OCI-LY7 (cell line): Measurements from ENCODE around the gene SIM1. TPM values are rescaled to one million over a fixed set of nuclear protein-coding genes. Genes with fewer than 3 reads are reported as not detected.

ENCODE experiments used
- BruUV-seq: library from RNA; stranded (reverse); fragments of 400-500 nt; replicated peaks from 2 replicates; lab custom pipeline; 2021; lab: Mats Ljungman, UMichigan
- CTCF ChIA-PET: fragments of 300-600 bp; sonication (Branson Sonifier 250); formaldehyde crosslinking; loops from one replicate; lab custom pipeline; 2022; ENCODE audit warnings: antibody characterized with exemption; ENCODE audit not compliant: unreplicated experiment; lab: Charles Lee
- POLR2A ChIA-PET: fragments of 300-600 bp; sonication (Branson Sonifier 250); formaldehyde crosslinking; loops from one replicate; lab custom pipeline; 2022; ENCODE audit warnings: antibody characterized with exemption; lab: Charles Lee
- DNase-seq: peaks from one replicate; pipeline ENCODE4 v3.0.0-alpha.2; 2015; ENCODE audit warnings: low spot score
- H2AFZ ChIP-seq: fragments of 200-600 bp; sonication (generic), shearing (Covaris generic); 2 replicates; pipeline ENCODE4 v1.6.1; 2014; ENCODE audit warnings: mild to moderate bottlenecking, antibody characterized with exemption, low read length, moderate library complexity
- H3K27ac ChIP-seq: fragments of 200-600 bp; sonication (generic); 2 replicates; pipeline ENCODE4 v1.5.1; 2014; ENCODE audit warnings: mixed run types, low read depth, mild to moderate bottlenecking, moderate library complexity, low read length, inconsistent platforms; ENCODE audit not compliant: poor library complexity, severe bottlenecking
- H3K36me3 ChIP-seq: fragments of 200-600 bp; sonication (generic); 2 replicates; pipeline ENCODE4 v1.6.1; 2014; ENCODE audit warnings: mild to moderate bottlenecking, antibody characterized with exemption, low read length, moderate library complexity, mixed read lengths; ENCODE audit not compliant: insufficient read depth
- H3K4me1 ChIP-seq: fragments of 200-600 bp; sonication (generic); 2 replicates; pipeline ENCODE4 v1.5.1; 2014; ENCODE audit warnings: mild to moderate bottlenecking, low read length; ENCODE audit not compliant: insufficient read depth, poor library complexity, severe bottlenecking
- H3K4me2 ChIP-seq: fragments of 200-600 bp; sonication (generic); 2 replicates; pipeline ENCODE4 v1.6.1; 2014; ENCODE audit warnings: mild to moderate bottlenecking, low read length
- H3K4me3 ChIP-seq: fragments of 200-600 bp; sonication (generic); 2 replicates; pipeline ENCODE4 v1.5.1; 2014; ENCODE audit warnings: mild to moderate bottlenecking, low read depth, low read length; ENCODE audit not compliant: poor library complexity, severe bottlenecking
- H3K79me2 ChIP-seq: fragments of 200-600 bp; sonication (generic); 2 replicates; pipeline ENCODE4 v1.6.1; 2016; ENCODE audit warnings: low read depth, mild to moderate bottlenecking, low read length, moderate library complexity, mixed read lengths; ENCODE audit not compliant: insufficient read depth
- H3K9me2 ChIP-seq: fragments of 200-600 bp; sonication (generic); 2 replicates; pipeline ENCODE4 v1.6.1; 2016; ENCODE audit warnings: mild to moderate bottlenecking, low read length, mixed read lengths; ENCODE audit not compliant: insufficient read depth
- H3K9me3 ChIP-seq: fragments of 200-600 bp; sonication (generic); 2 replicates; pipeline ENCODE4 v1.6.1; 2014; ENCODE audit warnings: mild to moderate bottlenecking, mixed run types, low read length, mixed read lengths
- H4K20me1 ChIP-seq: fragments of 200-600 bp; sonication (generic); 2 replicates; pipeline ENCODE4 v1.6.1; 2014; ENCODE audit warnings: mild to moderate bottlenecking, antibody characterized with exemption, low read length, moderate library complexity, mixed read lengths; ENCODE audit not compliant: insufficient read depth
- EZH2phosphoT487 ChIP-seq: fragments of 200-600 bp; sonication (generic); IDR thresholded peaks from 2 replicates; pipeline ENCODE4 v1.6.1; 2018; ENCODE audit warnings: low read depth, borderline replicate concordance, mild to moderate bottlenecking, mixed run types, antibody characterized with exemption, low read length, moderate library complexity, mixed read lengths
- intact Hi-C: fragments of 100-400 bp; cut with micrococcal nuclease; formaldehyde crosslinking; loops from one replicate; pipeline ENCODE4 v1.10.0; 2022; ENCODE audit not compliant: unreplicated experiment
- total RNA-seq, 2 experiments: library from RNA; depleted of rRNA in 1 of 2; stranded (reverse); fragments of >200 nt in 1 of 2; shearing (Covaris generic) in 1 of 2; gene quantifications; 2 replicates each; pipeline ENCODE4 v1.2.3, GENCODE V29; 2014 to 2022
- TF ChIP-seq, protein P1 (sequence below): fragments of 200-600 bp; sonication (generic); conservative IDR thresholded peaks from 2 replicates; pipeline ENCODE4 v1.5.1; 2014; ENCODE audit warnings: mild to moderate bottlenecking, antibody characterized with exemption, low read length, moderate library complexity, mixed read lengths

The SIM1 gene
- total RNA-seq, 2 experiments from 2014 or later: not detected

DNA sequence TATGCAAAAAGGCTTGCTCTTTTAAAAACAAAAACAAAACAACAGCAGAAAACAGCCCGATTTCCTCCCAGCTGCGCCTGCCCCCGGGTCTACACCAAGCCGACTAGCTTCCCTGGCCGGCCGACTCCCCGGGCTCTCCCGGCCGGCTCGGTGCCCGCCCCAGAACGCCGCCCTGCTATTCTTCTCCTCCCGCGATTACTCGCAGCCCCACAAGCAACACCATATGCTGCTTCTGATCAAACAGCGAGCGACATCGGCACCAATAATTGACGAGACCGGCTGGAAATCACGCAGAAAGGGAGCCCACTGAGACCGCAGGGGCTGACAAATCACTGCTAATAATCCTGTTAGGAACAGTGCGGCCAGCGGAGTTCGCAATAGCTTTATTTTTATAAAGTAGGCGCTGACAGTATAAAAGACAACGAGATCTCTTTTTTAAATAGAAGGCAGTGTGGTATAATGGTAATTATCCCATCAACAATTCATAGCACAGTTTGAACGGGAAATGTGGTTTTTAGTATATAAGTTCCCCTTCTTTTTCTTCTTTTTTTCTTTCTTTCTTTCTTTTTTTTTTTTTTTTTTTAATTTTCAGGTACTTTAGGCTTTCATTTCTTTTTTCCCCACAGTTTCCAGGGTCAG is 3.3 kb downstream of the SIM1 start:
- CTCF ChIA-PET: no interaction called here

DNA sequence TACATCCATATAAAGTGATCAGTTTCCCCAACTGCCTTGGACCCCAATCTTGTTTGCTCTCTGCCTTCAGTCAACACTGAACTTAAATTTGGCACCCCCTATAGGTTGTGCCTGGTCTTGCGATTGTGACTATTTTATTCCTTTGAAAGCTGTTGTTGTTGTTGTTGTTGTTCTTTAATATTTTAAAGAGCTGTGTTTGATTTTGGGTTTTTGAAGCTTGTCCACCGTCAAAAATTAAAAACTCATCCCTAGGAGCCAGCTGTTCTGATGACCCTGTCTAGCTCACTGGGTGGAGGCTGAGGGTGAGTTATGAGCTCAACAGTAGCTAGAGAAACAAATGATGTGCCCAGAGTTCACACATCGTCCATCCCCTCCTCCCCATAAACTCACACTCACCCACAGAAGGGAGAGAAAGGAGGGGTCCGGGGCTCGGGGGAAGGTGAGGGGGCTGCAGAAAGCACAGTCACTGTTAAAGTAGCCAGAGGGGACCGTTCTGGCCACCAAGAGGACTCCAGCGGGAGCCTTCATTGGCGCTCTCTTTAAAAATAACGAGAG is 4.0 kb downstream of the SIM1 start:
- Histone ChIP-seq H3K9me2 (no peaks in the 10 kb centered on the region), H3K27ac (no peak overlapping the region), H3K36me3 (no peaks in the 10 kb centered on the region), H3K79me2 (no peaks in the 10 kb centered on the region), H3K4me3 (no peak overlapping the region), H3K9me3 (no peaks in the 10 kb centered on the region), H3K4me1 (no peaks in the 10 kb centered on the region), H4K20me1 (no peaks in the 10 kb centered on the region), H2AFZ (no peak overlapping the region), H3K4me2 (no peak overlapping the region)
- no peak for TF ChIP-seq EZH2phosphoT487
- TF ChIP-seq, protein P1, sequence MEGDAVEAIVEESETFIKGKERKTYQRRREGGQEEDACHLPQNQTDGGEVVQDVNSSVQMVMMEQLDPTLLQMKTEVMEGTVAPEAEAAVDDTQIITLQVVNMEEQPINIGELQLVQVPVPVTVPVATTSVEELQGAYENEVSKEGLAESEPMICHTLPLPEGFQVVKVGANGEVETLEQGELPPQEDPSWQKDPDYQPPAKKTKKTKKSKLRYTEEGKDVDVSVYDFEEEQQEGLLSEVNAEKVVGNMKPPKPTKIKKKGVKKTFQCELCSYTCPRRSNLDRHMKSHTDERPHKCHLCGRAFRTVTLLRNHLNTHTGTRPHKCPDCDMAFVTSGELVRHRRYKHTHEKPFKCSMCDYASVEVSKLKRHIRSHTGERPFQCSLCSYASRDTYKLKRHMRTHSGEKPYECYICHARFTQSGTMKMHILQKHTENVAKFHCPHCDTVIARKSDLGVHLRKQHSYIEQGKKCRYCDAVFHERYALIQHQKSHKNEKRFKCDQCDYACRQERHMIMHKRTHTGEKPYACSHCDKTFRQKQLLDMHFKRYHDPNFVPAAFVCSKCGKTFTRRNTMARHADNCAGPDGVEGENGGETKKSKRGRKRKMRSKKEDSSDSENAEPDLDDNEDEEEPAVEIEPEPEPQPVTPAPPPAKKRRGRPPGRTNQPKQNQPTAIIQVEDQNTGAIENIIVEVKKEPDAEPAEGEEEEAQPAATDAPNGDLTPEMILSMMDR: peak; percentile 64
- POLR2A ChIA-PET: interaction anchor here (0.7 to 1.4 kb wide), 4 partner anchors 9 to 51 kb away, joined by 3 read pairs; no protein-coding TSS in a partner anchor
- BruUV-seq: no TSS peak
- no peak for DNase-seq
- intact Hi-C loops: no loop called here
- CTCF ChIA-PET: no interaction called here

More for the DNA sequence above, 3.3 kb downstream of the SIM1 start:
- TF ChIP-seq, protein P1: no peak
- TF ChIP-seq EZH2phosphoT487: no peak
- Histone ChIP-seq H3K27ac (no peak overlapping the region), H4K20me1 (no peaks in the 10 kb centered on the region), H2AFZ (no peak overlapping the region), H3K9me2 (no peaks in the 10 kb centered on the region), H3K4me3 (no peak overlapping the region), H3K4me1 (no peaks in the 10 kb centered on the region), H3K79me2 (no peaks in the 10 kb centered on the region), H3K4me2 (no peak overlapping the region), H3K36me3 (no peaks in the 10 kb centered on the region), H3K9me3 (no peaks in the 10 kb centered on the region)
- POLR2A ChIA-PET: interaction anchor here (0.7 to 1.4 kb wide), 3 partner anchors 10 to 440 kb away, joined by 3 to 6 read pairs (median 3); no protein-coding TSS in a partner anchor
- DNase-seq: no peak
- intact Hi-C loops: no loop called here
- no TSS peak for BruUV-seq
